HEK293 (cell line): Measurements from ENCODE around the gene EDC3.

Experiments used
- CTCF ChIA-PET: fragments of 350-600 bp; formaldehyde crosslinking; extraction: SDS; loops from one replicate; lab custom pipeline; 2021; ENCODE audit warnings: antibody characterized with exemption; lab: Yijun Ruan, JAX
- POLR2A ChIA-PET: fragments of 300-600 bp; formaldehyde crosslinking; extraction: SDS; loops from one replicate; lab custom pipeline; 2020; ENCODE audit warnings: antibody characterized with exemption, inconsistent platforms; lab: Yijun Ruan, JAX
- H3K27ac ChIP-seq: fragments of 200-500 bp; sonication (Bioruptor generic); 2 replicates; pipeline ENCODE4 v1.5.1; 2014; ENCODE audit warnings: low read depth, low read length, control low read depth, inconsistent platforms; ENCODE audit errors: extremely low read depth
- H3K36me3 ChIP-seq, 2 experiments: fragments of 200-500 bp in 1 of 2; sonication (Bioruptor generic) in 1 of 2; 1 replicate in 1 of 2; 2 replicates in 1 of 2; pipeline ENCODE4 v1.5.1; 2014 to 2017; ENCODE audit warnings: inconsistent platforms in 2 of 2, low read length in 2 of 2; ENCODE audit not compliant: control insufficient read depth in 2 of 2, insufficient read depth in 1 of 2
- H3K4me1 ChIP-seq: fragments of 200-500 bp; sonication (Bioruptor generic); 2 replicates; pipeline ENCODE4 v1.5.1; 2014; ENCODE audit warnings: mild to moderate bottlenecking, low read length, inconsistent platforms; ENCODE audit not compliant: control insufficient read depth, insufficient read depth
- H3K4me3 ChIP-seq: 2 replicates; pipeline ENCODE4 v1.5.1; 2011; ENCODE audit warnings: low read depth, mild to moderate bottlenecking, control low read depth, low read length, moderate library complexity
- H3K9me3 ChIP-seq: fragments of 200-500 bp; sonication (Bioruptor generic); 2 replicates; pipeline ENCODE4 v1.5.1; 2014; ENCODE audit warnings: low read depth, low read length, inconsistent platforms; ENCODE audit not compliant: control insufficient read depth, insufficient read depth
- EGR2 ChIP-seq: fragments of 450-650 bp; formaldehyde crosslinking; IDR thresholded peaks from 2 replicates; pipeline ENCODE4 v1.5.1; 2016; ENCODE audit warnings: low read depth, missing biosample characterization, missing genetic modification characterization
- GLI2 ChIP-seq: fragments of 450-650 bp; formaldehyde crosslinking; IDR thresholded peaks from 2 replicates; pipeline ENCODE4; 2017; ENCODE audit warnings: missing biosample characterization, missing genetic modification characterization, low read depth, borderline replicate concordance
- GLIS1 ChIP-seq: fragments of 450-650 bp; formaldehyde crosslinking; IDR thresholded peaks from 2 replicates; pipeline ENCODE4 v1.5.1; 2016; ENCODE audit warnings: missing biosample characterization, missing genetic modification characterization
- GLIS2 ChIP-seq: fragments of 450-650 bp; formaldehyde crosslinking; IDR thresholded peaks from 2 replicates; pipeline ENCODE4 v1.5.1; 2016; ENCODE audit warnings: missing biosample characterization, missing genetic modification characterization
- KLF16 ChIP-seq: fragments of 450-650 bp; formaldehyde crosslinking; IDR thresholded peaks from 2 replicates; pipeline ENCODE4 v1.5.1; 2017; ENCODE audit warnings: missing biosample characterization, missing genetic modification characterization
- ZBTB21 ChIP-seq: fragments of 450-650 bp; formaldehyde crosslinking; IDR thresholded peaks from 2 replicates; pipeline ENCODE4 v1.5.1; 2017; ENCODE audit warnings: missing biosample characterization, missing genetic modification characterization
- ZFHX2 ChIP-seq: fragments of 450-650 bp; formaldehyde crosslinking; conservative IDR thresholded peaks from 2 replicates; pipeline ENCODE4 v1.5.1; 2016; ENCODE audit warnings: missing biosample characterization, missing genetic modification characterization
- ZNF114 ChIP-seq: fragments of 450-650 bp; formaldehyde crosslinking; IDR thresholded peaks from 2 replicates; pipeline ENCODE4 v1.5.0; 2017; ENCODE audit warnings: missing biosample characterization, missing genetic modification characterization
- ZNF138 ChIP-seq: fragments of 450-650 bp; formaldehyde crosslinking; IDR thresholded peaks from 2 replicates; pipeline ENCODE4 v1.5.1; 2016; ENCODE audit warnings: missing biosample characterization, missing genetic modification characterization, borderline replicate concordance
- ZNF157 ChIP-seq: fragments of 450-650 bp; formaldehyde crosslinking; IDR thresholded peaks from 2 replicates; pipeline ENCODE4 v1.5.1; 2016; ENCODE audit warnings: missing biosample characterization, missing genetic modification characterization
- ZNF184 ChIP-seq: fragments of 450-650 bp; IDR thresholded peaks from 2 replicates; pipeline ENCODE4 v1.5.1; 2018; ENCODE audit warnings: missing biosample characterization, mild to moderate bottlenecking, missing genetic modification characterization
- ZNF202 ChIP-seq: fragments of 450-650 bp; formaldehyde crosslinking; IDR thresholded peaks from 2 replicates; pipeline ENCODE4 v1.5.1; 2016; ENCODE audit warnings: missing biosample characterization, missing genetic modification characterization, borderline replicate concordance
- ZNF26 ChIP-seq: fragments of 450-650 bp; formaldehyde crosslinking; IDR thresholded peaks from 2 replicates; pipeline ENCODE4 v1.5.1; 2016; ENCODE audit warnings: missing biosample characterization, missing genetic modification characterization
- ZNF266 ChIP-seq: fragments of 450-650 bp; formaldehyde crosslinking; IDR thresholded peaks from 2 replicates; pipeline ENCODE4 v1.5.1; 2016; ENCODE audit warnings: missing biosample characterization, missing genetic modification characterization, low read depth
- ZNF274 ChIP-seq, 2 experiments: fragments of 200-500 bp in 1 of 2; fragments of 450-650 bp in 1 of 2; sonication (Bioruptor generic) in 1 of 2; formaldehyde crosslinking in 1 of 2; IDR thresholded peaks; 2 replicates each; pipeline versions ENCODE4 v1.5.1 to v1.6.1; 2014 to 2016; ENCODE audit warnings: borderline replicate concordance in 1 of 2, inconsistent platforms in 1 of 2, low read length in 1 of 2, missing biosample characterization in 1 of 2, missing genetic modification characterization in 1 of 2
- ZNF514 ChIP-seq: fragments of 450-650 bp; formaldehyde crosslinking; IDR thresholded peaks from 2 replicates; pipeline ENCODE4 v1.5.1; 2016; ENCODE audit warnings: missing biosample characterization, missing genetic modification characterization
- ZNF529 ChIP-seq: fragments of 450-650 bp; formaldehyde crosslinking; IDR thresholded peaks from 2 replicates; pipeline ENCODE4 v1.5.1; 2017; ENCODE audit warnings: missing genetic modification characterization, missing biosample characterization; ENCODE audit not compliant: insufficient replicate concordance
- ZNF548 ChIP-seq: fragments of 450-650 bp; formaldehyde crosslinking; IDR thresholded peaks from 2 replicates; pipeline ENCODE4 v1.5.1; 2016; ENCODE audit warnings: missing biosample characterization, missing genetic modification characterization
- ZNF600 ChIP-seq: fragments of 450-650 bp; formaldehyde crosslinking; IDR thresholded peaks from 2 replicates; pipeline ENCODE4 v1.5.1; 2016; ENCODE audit warnings: missing biosample characterization, missing genetic modification characterization
- ZNF623 ChIP-seq: fragments of 450-650 bp; formaldehyde crosslinking; IDR thresholded peaks from 2 replicates; pipeline ENCODE4 v1.5.1; 2016; ENCODE audit warnings: missing biosample characterization, missing genetic modification characterization
- TF ChIP-seq, protein P1 (sequence below): fragments of 450-650 bp; formaldehyde crosslinking; IDR thresholded peaks from 2 replicates; pipeline ENCODE4 v1.5.1; 2016; ENCODE audit warnings: missing biosample characterization, missing genetic modification characterization

The EDC3 gene

DNA sequence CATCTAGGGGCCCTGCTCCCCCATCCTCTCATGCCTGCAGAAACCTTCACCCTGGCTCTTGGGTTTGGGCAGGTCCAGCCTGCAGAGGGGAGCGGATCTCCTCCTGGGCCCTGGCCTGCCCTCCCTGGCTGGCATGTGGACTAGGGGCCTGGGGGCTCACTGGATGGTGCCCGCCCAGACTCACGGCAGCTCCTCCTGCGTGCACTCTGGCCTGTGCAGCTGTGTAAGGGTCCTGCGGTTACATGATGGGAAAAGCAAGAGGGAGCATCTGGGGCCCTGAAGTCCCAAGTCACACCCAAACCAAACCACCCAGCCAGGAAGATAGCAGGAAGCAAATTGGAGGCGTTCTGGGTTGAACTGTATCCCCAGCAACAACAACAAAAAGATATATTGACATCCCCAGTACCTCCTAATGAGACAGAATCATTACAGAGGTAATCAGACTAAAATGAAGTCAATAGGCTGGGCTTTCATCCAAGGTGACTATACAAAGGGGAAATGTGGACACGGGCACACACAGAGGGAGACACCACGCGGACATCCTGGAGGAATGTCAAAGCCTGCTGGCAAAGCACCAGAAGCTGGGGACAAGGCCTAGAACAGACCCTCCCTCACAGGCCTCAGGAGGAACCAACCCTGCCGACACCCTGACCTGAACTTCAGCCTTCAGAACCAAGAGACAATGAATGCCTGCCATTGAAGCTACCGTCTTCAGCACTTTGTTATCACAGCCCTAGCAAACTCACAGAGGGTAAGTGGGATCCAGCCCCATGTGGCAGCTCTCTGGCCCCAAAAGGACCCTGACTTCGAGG lies 90.6 kb downstream of the EDC3 start:
- Histone ChIP-seq H3K36me3 (no peaks in the 10 kb centered on the region), H3K27ac (no peak overlapping the region), H3K4me3 (no peak overlapping the region), H3K4me1 (no peaks in the 10 kb centered on the region), H3K9me3 (no peaks in the 10 kb centered on the region)
- TF ChIP-seq ZNF548, result peak; percentile 99
- TF ChIP-seq ZBTB21 (tag by site-specific recombination), result no peak
- peak; percentile 81 for TF ChIP-seq ZNF623 (tag by site-specific recombination)
- ChIA-PET CTCF (interaction anchor here (0.8 to 1.0 kb wide), 2 partner anchors 29 to 323 kb away, joined by 3 to 4 read pairs; no protein-coding TSS in a partner anchor), POLR2A (interaction anchor here (0.5 to 1.5 kb wide), 3 partner anchors 8 to 298 kb away, joined by 3 to 5 read pairs (median 5); no protein-coding TSS in a partner anchor)

DNA sequence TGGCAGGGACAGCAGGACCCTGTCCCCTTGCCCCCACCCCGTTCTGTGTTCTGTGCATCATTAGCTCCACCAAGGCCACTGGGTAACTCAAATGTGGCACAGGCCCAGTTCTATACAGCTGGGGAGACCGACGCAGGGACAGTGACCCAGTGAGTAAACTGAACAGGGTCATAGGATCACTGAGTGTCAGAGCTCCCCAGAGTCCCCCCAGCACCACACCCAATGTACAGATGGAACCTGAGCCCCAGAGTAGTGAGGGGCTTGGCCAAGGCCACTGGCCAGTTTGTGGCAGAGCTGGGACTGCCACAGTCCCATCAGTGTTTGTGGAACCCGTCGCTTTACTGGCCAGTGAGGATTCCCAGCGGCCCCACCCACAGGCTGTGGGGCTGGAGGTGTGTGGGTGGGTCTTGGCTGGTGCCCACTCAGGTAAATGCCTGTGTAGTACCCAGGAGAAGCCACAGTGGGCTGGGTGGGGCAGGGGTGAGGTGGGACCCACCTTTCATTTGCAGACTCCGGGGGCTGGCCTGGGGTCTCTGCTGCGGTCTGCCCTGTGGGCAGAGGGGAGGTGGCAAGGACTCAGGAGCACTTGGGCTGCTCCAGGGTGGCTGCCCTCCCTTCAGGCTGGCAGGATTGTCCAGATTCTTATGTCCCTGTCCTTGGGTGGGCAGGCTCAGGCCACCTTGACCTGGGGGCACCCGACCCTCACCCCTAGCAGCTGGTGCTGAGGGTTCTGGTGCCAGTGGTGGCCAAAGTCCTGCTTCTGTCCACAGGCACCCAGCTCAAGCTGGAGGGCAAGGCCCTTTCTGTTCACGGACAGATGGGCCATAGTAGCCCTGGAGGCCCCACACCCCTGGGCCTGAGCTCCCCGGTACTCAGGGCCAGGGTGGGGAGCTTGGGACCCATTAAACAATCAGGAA lies 91.8 kb downstream of the EDC3 start:
- Histone ChIP-seq H3K9me3 (no peaks in the 10 kb centered on the region), H3K4me3 (no peak overlapping the region), H3K36me3 (peaks cover 0 to 6% of the 10 kb centered on the region in 2 experiments; a peak in 1 of 3 replicates), H3K4me1 (no peaks in the 10 kb centered on the region), H3K27ac (no peak overlapping the region)
- TF ChIP-seq GLI2 (tag by site-specific recombination) (no peak), ZFHX2 (tag by site-specific recombination) (peak; percentile 75), EGR2 (tag by site-specific recombination) (peak; percentile 83), ZNF184 (tag by site-specific recombination) (no peak)
- ChIA-PET POLR2A (interaction anchor here (1.5 kb wide), 1 partner anchor 9 kb away, joined by 5 read pairs; no protein-coding TSS in a partner anchor), CTCF (no interaction called here)

GRCh38 chr15:74603026-74603788 lies 92.6 kb downstream of the EDC3 start:
- ChIA-PET CTCF (interaction anchor here (0.6 kb wide), 1 partner anchor 113 kb away, joined by 3 read pairs; no protein-coding TSS in a partner anchor), POLR2A (interaction anchor here (1.5 kb wide), 1 partner anchor 10 kb away, joined by 5 read pairs; no protein-coding TSS in a partner anchor)
- no peak overlapping the region for H3K27ac ChIP-seq
- H3K9me3 ChIP-seq, result no peaks in the 10 kb centered on the region
- TF ChIP-seq ZNF514 (tag by site-specific recombination) (no peak), ZNF529 (no peak), ZNF114 (no peak), ZNF600 (tag by site-specific recombination) (0 out of 2 replicates have a peak, but pooled peaks have one; percentile 4), ZNF202 (tag by site-specific recombination) (no peak), ZNF266 (tag by site-specific recombination) (no peak), ZNF138 (tag by site-specific recombination) (no peak), KLF16 (no peak), ZNF157 (tag by site-specific recombination) (no peak), GLIS2 (tag by site-specific recombination) (0 out of 2 replicates have a peak, but pooled peaks have one; percentile 23), GLIS1 (peak; percentile 75), ZNF26 (tag by site-specific recombination) (no peak), ZNF274 (IDR thresholded peaks at IDR 0.05; ENCODE audit: low read length) (no peak), ZNF274 (tag by site-specific recombination; IDR thresholded peaks at IDR 0.05; ENCODE audit: borderline replicate concordance) (no peak)
- TF ChIP-seq, protein P1, sequence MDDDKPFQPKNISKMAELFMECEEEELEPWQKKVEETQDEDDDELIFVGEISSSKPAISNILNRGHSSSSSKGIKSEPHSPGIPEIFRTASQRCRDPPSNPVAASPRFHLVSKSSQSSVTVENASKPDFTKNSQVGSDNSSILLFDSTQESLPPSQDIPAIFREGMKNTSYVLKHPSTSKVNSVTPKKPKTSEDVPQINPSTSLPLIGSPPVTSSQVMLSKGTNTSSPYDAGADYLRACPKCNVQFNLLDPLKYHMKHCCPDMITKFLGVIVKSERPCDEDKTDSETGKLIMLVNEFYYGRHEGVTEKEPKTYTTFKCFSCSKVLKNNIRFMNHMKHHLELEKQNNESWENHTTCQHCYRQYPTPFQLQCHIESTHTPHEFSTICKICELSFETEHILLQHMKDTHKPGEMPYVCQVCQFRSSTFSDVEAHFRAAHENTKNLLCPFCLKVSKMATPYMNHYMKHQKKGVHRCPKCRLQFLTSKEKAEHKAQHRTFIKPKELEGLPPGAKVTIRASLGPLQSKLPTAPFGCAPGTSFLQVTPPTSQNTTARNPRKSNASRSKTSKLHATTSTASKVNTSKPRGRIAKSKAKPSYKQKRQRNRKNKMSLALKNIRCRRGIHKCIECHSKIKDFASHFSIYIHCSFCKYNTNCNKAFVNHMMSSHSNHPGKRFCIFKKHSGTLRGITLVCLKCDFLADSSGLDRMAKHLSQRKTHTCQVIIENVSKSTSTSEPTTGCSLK (tag by site-specific recombination), result no peak
- H3K36me3 ChIP-seq, result peaks cover 0 to 10% of the 10 kb centered on the region in 2 experiments; a peak in 1 of 3 replicates
- H3K4me3 ChIP-seq, result no peak overlapping the region
- no peaks in the 10 kb centered on the region for H3K4me1 ChIP-seq
